H1 (cell line): ENCODE data around the gene FAM98C. TPM values are rescaled to one million over a fixed set of nuclear protein-coding genes. Genes with fewer than 3 reads are reported as not detected.

Source experiments
- BRCA1 ChIP-seq: IDR thresholded peaks from 2 replicates; pipeline ENCODE4 v1.6.1; 2012; ENCODE audit warnings: low read depth, low read length, improper control_type of control experiment
- CEBPB ChIP-seq: IDR thresholded peaks from 2 replicates; pipeline ENCODE4 v1.6.1; 2012; ENCODE audit warnings: low read depth, low read length
- CHD2 ChIP-seq: IDR thresholded peaks from 2 replicates; pipeline ENCODE4 v1.6.1; 2012; ENCODE audit warnings: low read length, improper control_type of control experiment
- FOSL1 ChIP-seq: IDR thresholded peaks from 2 replicates; pipeline ENCODE4 v1.6.1; 2011; ENCODE audit warnings: mild to moderate bottlenecking, low read depth, low read length, moderate library complexity; ENCODE audit not compliant: insufficient read depth
- POU5F1 ChIP-seq: IDR thresholded peaks from 2 replicates; pipeline ENCODE4 v1.6.1; 2011; ENCODE audit warnings: low read depth, mild to moderate bottlenecking, low read length, moderate library complexity
- SP2 ChIP-seq: IDR thresholded peaks from 2 replicates; pipeline ENCODE4 v1.6.1; 2012; ENCODE audit warnings: mild to moderate bottlenecking, low read length, inconsistent platforms
- polyA plus RNA-seq, 7 experiments: library from polyadenylated mRNA; depleted of rRNA in 3 of 7; stranded (reverse) in 5 of 7; unstranded in 2 of 7; fragments of >200 nt in 5 of 7; fragments of 200-250 nt in 2 of 7; gene quantifications; 1 replicate in 5 of 7; 2 replicates in 1 of 7; 4 replicates in 1 of 7; pipeline versions ENCODE4 v1.2.1 to v1.2.3, GENCODE V29; 2011 to 2013; ENCODE audit warnings: missing spikeins in 2 of 7, mixed read lengths in 2 of 7
- total RNA-seq: library from RNA; stranded (reverse); fragmentation: NEBNext Ultra II Directional; extraction: Animal tissue kit (Norgen Biotek cat#: 25700); gene quantifications from 2 replicates; pipeline ENCODE4 v1.2.1, GENCODE V29; 2021
- TF ChIP-seq, protein P1 (sequence below): fragments of 300-600 bp; sonication (generic); IDR thresholded peaks from 2 replicates; pipeline ENCODE4 v1.7.1; 2012; ENCODE audit warnings: low read length, moderate library complexity, mild to moderate bottlenecking, inconsistent platforms; ENCODE audit not compliant: insufficient replicate concordance

The FAM98C gene
- total and polyA plus RNA-seq, 2 of the 8 experiments (the other 6 are each of a cell fraction or from before 2014, with no cell fraction given) = 6.1 to 9.4 TPM

DNA sequence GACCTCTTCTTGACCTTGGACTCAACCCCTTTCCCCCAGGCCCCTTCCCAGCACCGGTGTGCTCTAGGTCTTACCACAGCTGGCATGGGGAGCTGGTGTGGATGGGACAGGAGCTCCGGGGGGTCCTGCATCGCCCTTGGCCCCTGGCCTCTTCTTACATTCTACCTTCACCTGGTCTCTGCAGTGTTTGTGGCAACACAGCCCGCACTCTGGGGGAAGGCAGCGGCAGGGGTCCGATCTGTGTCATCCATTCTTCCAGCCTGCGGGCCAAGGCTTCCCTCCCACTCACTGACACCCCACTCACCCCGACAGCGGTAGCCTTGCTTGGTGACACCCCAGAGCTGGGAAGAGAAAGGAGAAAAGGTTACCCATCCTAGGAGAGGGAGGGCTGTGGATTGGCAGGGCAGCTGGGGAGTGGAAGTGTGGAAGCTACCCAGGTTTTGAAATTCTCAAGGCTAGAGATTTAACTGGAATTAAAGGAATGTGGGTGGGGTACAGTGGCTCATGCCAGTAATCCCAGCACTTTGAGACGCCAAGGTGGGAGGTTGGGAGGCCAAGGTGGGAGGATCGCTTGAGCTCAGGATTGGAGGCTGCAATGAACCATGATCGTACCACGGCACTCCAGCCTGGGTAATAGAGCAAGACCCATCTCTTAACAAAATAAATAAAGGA, 8.3 kb downstream of the FAM98C start (continued):
- TF ChIP-seq, protein P1, sequence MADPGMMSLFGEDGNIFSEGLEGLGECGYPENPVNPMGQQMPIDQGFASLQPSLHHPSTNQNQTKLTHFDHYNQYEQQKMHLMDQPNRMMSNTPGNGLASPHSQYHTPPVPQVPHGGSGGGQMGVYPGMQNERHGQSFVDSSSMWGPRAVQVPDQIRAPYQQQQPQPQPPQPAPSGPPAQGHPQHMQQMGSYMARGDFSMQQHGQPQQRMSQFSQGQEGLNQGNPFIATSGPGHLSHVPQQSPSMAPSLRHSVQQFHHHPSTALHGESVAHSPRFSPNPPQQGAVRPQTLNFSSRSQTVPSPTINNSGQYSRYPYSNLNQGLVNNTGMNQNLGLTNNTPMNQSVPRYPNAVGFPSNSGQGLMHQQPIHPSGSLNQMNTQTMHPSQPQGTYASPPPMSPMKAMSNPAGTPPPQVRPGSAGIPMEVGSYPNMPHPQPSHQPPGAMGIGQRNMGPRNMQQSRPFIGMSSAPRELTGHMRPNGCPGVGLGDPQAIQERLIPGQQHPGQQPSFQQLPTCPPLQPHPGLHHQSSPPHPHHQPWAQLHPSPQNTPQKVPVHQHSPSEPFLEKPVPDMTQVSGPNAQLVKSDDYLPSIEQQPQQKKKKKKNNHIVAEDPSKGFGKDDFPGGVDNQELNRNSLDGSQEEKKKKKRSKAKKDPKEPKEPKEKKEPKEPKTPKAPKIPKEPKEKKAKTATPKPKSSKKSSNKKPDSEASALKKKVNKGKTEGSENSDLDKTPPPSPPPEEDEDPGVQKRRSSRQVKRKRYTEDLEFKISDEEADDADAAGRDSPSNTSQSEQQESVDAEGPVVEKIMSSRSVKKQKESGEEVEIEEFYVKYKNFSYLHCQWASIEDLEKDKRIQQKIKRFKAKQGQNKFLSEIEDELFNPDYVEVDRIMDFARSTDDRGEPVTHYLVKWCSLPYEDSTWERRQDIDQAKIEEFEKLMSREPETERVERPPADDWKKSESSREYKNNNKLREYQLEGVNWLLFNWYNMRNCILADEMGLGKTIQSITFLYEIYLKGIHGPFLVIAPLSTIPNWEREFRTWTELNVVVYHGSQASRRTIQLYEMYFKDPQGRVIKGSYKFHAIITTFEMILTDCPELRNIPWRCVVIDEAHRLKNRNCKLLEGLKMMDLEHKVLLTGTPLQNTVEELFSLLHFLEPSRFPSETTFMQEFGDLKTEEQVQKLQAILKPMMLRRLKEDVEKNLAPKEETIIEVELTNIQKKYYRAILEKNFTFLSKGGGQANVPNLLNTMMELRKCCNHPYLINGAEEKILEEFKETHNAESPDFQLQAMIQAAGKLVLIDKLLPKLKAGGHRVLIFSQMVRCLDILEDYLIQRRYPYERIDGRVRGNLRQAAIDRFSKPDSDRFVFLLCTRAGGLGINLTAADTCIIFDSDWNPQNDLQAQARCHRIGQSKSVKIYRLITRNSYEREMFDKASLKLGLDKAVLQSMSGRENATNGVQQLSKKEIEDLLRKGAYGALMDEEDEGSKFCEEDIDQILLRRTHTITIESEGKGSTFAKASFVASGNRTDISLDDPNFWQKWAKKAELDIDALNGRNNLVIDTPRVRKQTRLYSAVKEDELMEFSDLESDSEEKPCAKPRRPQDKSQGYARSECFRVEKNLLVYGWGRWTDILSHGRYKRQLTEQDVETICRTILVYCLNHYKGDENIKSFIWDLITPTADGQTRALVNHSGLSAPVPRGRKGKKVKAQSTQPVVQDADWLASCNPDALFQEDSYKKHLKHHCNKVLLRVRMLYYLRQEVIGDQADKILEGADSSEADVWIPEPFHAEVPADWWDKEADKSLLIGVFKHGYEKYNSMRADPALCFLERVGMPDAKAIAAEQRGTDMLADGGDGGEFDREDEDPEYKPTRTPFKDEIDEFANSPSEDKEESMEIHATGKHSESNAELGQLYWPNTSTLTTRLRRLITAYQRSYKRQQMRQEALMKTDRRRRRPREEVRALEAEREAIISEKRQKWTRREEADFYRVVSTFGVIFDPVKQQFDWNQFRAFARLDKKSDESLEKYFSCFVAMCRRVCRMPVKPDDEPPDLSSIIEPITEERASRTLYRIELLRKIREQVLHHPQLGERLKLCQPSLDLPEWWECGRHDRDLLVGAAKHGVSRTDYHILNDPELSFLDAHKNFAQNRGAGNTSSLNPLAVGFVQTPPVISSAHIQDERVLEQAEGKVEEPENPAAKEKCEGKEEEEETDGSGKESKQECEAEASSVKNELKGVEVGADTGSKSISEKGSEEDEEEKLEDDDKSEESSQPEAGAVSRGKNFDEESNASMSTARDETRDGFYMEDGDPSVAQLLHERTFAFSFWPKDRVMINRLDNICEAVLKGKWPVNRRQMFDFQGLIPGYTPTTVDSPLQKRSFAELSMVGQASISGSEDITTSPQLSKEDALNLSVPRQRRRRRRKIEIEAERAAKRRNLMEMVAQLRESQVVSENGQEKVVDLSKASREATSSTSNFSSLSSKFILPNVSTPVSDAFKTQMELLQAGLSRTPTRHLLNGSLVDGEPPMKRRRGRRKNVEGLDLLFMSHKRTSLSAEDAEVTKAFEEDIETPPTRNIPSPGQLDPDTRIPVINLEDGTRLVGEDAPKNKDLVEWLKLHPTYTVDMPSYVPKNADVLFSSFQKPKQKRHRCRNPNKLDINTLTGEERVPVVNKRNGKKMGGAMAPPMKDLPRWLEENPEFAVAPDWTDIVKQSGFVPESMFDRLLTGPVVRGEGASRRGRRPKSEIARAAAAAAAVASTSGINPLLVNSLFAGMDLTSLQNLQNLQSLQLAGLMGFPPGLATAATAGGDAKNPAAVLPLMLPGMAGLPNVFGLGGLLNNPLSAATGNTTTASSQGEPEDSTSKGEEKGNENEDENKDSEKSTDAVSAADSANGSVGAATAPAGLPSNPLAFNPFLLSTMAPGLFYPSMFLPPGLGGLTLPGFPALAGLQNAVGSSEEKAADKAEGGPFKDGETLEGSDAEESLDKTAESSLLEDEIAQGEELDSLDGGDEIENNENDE = no peak
- no peak for TF ChIP-seq SP2
- TF ChIP-seq FOSL1 = no peak
- TF ChIP-seq CEBPB = no peak
- no peak for TF ChIP-seq BRCA1
- TF ChIP-seq POU5F1 = no peak
- no peak for TF ChIP-seq CHD2
